GM18951 (cell line): ENCODE data around the gene ZNRD2.
A peak's percentile ranks its signal among the peaks of the same experiment; 100 is the strongest.

Experiments used
- POLR2A ChIP-seq: IDR thresholded peaks from 4 replicates; pipeline ENCODE4 v1.6.1; 2011; ENCODE audit warnings: mild to moderate bottlenecking; ENCODE audit not compliant: insufficient read length, insufficient read depth; ENCODE audit errors: extremely low read depth
- in situ Hi-C: fragments of 300-500 bp; cut with MboI; formaldehyde crosslinking; loops from one replicate; pipeline ENCODE4 v1.12.0; 2022; ENCODE audit warnings: low sequenced_read_pairs, mixed read lengths, inconsistent platforms; ENCODE audit not compliant: unreplicated experiment

ZNRD2 gene

GRCh38 chr11:65613091-65613928, 43.0 kb downstream of the ZNRD2 start:
- in situ Hi-C loops: no loop called here
- peak; percentile 16 for TF ChIP-seq POLR2A

- peak; percentile 72 for TF ChIP-seq POLR2A
- in situ Hi-C loops: no loop called here
Observed at GRCh38 chr11:65615229-65615949, 45.1 kb downstream of the ZNRD2 start, which contains the start of gene PCNX3. Gene PCNX3, plus strand, starts transcription at chr11:65615776. Its CDS starts 536 bp downstream, at chr11:65616312.

- in situ Hi-C loops: no loop called here
- no peak for TF ChIP-seq POLR2A
Observed at GRCh38 chr11:65615950-65616574, 45.8 kb downstream of the ZNRD2 start.

GRCh38 chr11:65616575-65617001, 46.3 kb downstream of the ZNRD2 start:
- in situ Hi-C loops: no loop called here
- TF ChIP-seq POLR2A: no peak

GRCh38 chr11:65617136-65617850, 47.0 kb downstream of the ZNRD2 start:
- TF ChIP-seq POLR2A: no peak
- in situ Hi-C loops: no loop called here

GRCh38 chr11:65617990-65618751, 47.9 kb downstream of the ZNRD2 start:
- in situ Hi-C loops: no loop called here
- no peak for TF ChIP-seq POLR2A

GRCh38 chr11:65618763-65619162, 48.5 kb downstream of the ZNRD2 start:
- TF ChIP-seq POLR2A: no peak
- in situ Hi-C loops: no loop called here

GRCh38 chr11:65619281-65619928, 49.1 kb downstream of the ZNRD2 start:
- in situ Hi-C loops: no loop called here
- no peak for TF ChIP-seq POLR2A

GRCh38 chr11:65620666-65621065, 50.4 kb downstream of the ZNRD2 start:
- no peak for TF ChIP-seq POLR2A
- in situ Hi-C loops: no loop called here

- no peak for TF ChIP-seq POLR2A
- in situ Hi-C loops: no loop called here
Observed at GRCh38 chr11:65621460-65621859, 51.2 kb downstream of the ZNRD2 start.
